K562 (cell line): ENCODE results near the gene GPR3. TPM values are rescaled to one million over a fixed set of nuclear protein-coding genes. Genes with fewer than 3 reads are reported as not detected.

Experiments
- ATF3 ChIP-seq, 2 experiments: fragments of 450-650 bp in 1 of 2; sonication (generic) in 1 of 2; formaldehyde crosslinking in 1 of 2; IDR thresholded peaks in 1 of 2; conservative IDR thresholded peaks in 1 of 2; 2 replicates each; pipeline versions ENCODE4 v1.6.1 to v1.8.1; 2016 to 2023; ENCODE audit warnings: mild to moderate bottlenecking in 2 of 2, moderate library complexity in 2 of 2, inconsistent platforms in 1 of 2, missing genetic modification reagents in 1 of 2
- BCL6 ChIP-seq: fragments of 250-450 bp; sonication (Bioruptor Pico); IDR thresholded peaks from 2 replicates; pipeline ENCODE4 v1.4.0; 2020
- CREM ChIP-seq: IDR thresholded peaks from 2 replicates; pipeline ENCODE4 v1.6.1; 2014; ENCODE audit warnings: antibody characterized with exemption, low read depth
- DEAF1 ChIP-seq: fragments of 450-650 bp; formaldehyde crosslinking; IDR thresholded peaks from 2 replicates; pipeline ENCODE4 v1.4.0; 2020; ENCODE audit warnings: mild to moderate bottlenecking, moderate library complexity
- ILF3 ChIP-seq: fragments of 450-650 bp; IDR thresholded peaks from 2 replicates; pipeline ENCODE4 v1.6.1; 2018; ENCODE audit warnings: antibody characterized with exemption, mild to moderate bottlenecking, moderate library complexity, borderline replicate concordance
- LEF1 ChIP-seq: fragments of 450-650 bp; IDR thresholded peaks from 2 replicates; pipeline ENCODE4 v1.6.1; 2016; ENCODE audit warnings: mild to moderate bottlenecking
- PHB ChIP-seq: fragments of 250-450 bp; sonication (Bioruptor Pico); IDR thresholded peaks from 2 replicates; pipeline ENCODE4 v1.5.0; 2021
- POLR2B ChIP-seq: fragments of 450-650 bp; IDR thresholded peaks from 2 replicates; pipeline ENCODE4 v1.6.1; 2018; ENCODE audit warnings: low read depth; ENCODE audit not compliant: partially characterized antibody
- RBBP5 ChIP-seq: fragments of 200-600 bp; sonication (generic); IDR thresholded peaks from 2 replicates; pipeline ENCODE4 v1.6.1; 2012; ENCODE audit warnings: borderline replicate concordance, mild to moderate bottlenecking, low read length, control low read depth, inconsistent platforms; ENCODE audit not compliant: insufficient read depth, poor library complexity, severe bottlenecking
- RBM25 ChIP-seq: fragments of 200-400 bp; formaldehyde crosslinking; IDR thresholded peaks from 2 replicates; pipeline ENCODE4 v1.6.1; 2018; ENCODE audit warnings: low read length, low read depth, moderate library complexity; ENCODE audit not compliant: severe bottlenecking
- RCOR1 ChIP-seq, 2 experiments: IDR thresholded peaks; 2 replicates each; pipeline ENCODE4 v1.6.1; 2012; ENCODE audit warnings: low read depth in 2 of 2, low read length in 2 of 2, borderline replicate concordance in 1 of 2, improper control_type of control experiment in 1 of 2
- SMAD1 ChIP-seq: fragments of 150-350 bp; IDR thresholded peaks from 2 replicates; pipeline ENCODE4 v1.6.1; 2014; ENCODE audit warnings: low read length, low read depth; ENCODE audit not compliant: partially characterized antibody
- SMAD2 ChIP-seq: fragments of 150-350 bp; IDR thresholded peaks from 2 replicates; pipeline ENCODE4 v1.6.1; 2014; ENCODE audit warnings: low read depth, mild to moderate bottlenecking, low read length
- SMARCE1 ChIP-seq: fragments of 450-650 bp; IDR thresholded peaks from 2 replicates; pipeline ENCODE4 v1.7.1; 2016; ENCODE audit warnings: mild to moderate bottlenecking
- ZBTB33 ChIP-seq: sonication (generic); formaldehyde crosslinking; IDR thresholded peaks from 2 replicates; pipeline ENCODE4 v1.8.1; 2023; ENCODE audit warnings: mild to moderate bottlenecking, missing genetic modification reagents
- ZBTB5 ChIP-seq: fragments of 450-650 bp; IDR thresholded peaks from 2 replicates; pipeline ENCODE4 v1.6.1; 2017; ENCODE audit warnings: antibody characterized with exemption
- ZC3H11A ChIP-seq: IDR thresholded peaks from 2 replicates; pipeline ENCODE4 v1.6.1; 2012; ENCODE audit warnings: low read depth, low read length, improper control_type of control experiment
- ZNF174 ChIP-seq: fragments of 250-450 bp; sonication (Bioruptor Pico); IDR thresholded peaks from 2 replicates; pipeline ENCODE4 v1.4.0; 2020; ENCODE audit warnings: mild to moderate bottlenecking
- ZNF347 ChIP-seq: fragments of 450-650 bp; formaldehyde crosslinking; IDR thresholded peaks from 2 replicates; pipeline ENCODE4 v1.4.0; 2020; ENCODE audit warnings: low read depth, mild to moderate bottlenecking, moderate library complexity
- ZNF511 ChIP-seq: sonication (generic); formaldehyde crosslinking; IDR thresholded peaks from 2 replicates; pipeline ENCODE4 v1.8.0; 2022; ENCODE audit warnings: mild to moderate bottlenecking, missing genetic modification reagents
- ZNF583 ChIP-seq: fragments of 250-450 bp; sonication (Bioruptor Pico); IDR thresholded peaks from 2 replicates; pipeline ENCODE4 v1.4.0; 2020
- polyA plus RNA-seq, 8 experiments: library from polyadenylated mRNA; depleted of rRNA in 4 of 8; stranded (reverse) in 5 of 8; unstranded in 3 of 8; fragments of >200 nt; fragmentation: Nextera tagmentation in 2 of 8; fragmentation: Illumina TruSeq in 1 of 8; extraction: Ambion mirVana in 2 of 8; extraction: Trizol in 1 of 8; gene quantifications; 2 replicates each; pipeline versions ENCODE4 v1.2.1 to v1.2.3, GENCODE V29; 2011 to 2014; ENCODE audit warnings: inconsistent platforms in 1 of 8, missing spikeins in 1 of 8
- total RNA-seq, 7 experiments: library from RNA; depleted of rRNA in 6 of 7; stranded (reverse); fragments of >200 nt in 6 of 7; fragmentation: Illumina TruSeq in 2 of 7; extraction: Trizol in 2 of 7; gene quantifications; 2 replicates each; pipeline versions ENCODE4 v1.2.1 to v1.2.3, GENCODE V29; 2011 to 2021; ENCODE audit warnings: low replicate concordance in 1 of 7

Gene GPR3
- total and polyA plus RNA-seq, 9 of the 15 experiments (the other 6 are each of a cell fraction or from before 2014, with no cell fraction given): 0.24 to 11.5 (median 3.7) TPM

- TF ChIP-seq ZBTB5: no peak
- TF ChIP-seq ZNF174: no peak
- TF ChIP-seq ZBTB33 (CRISPR knock-in tag): no peak
- no peak for TF ChIP-seq ZC3H11A
- peak; percentile 24 for TF ChIP-seq SMAD1
- TF ChIP-seq POLR2B: no peak
- TF ChIP-seq RBM25: no peak
- 0 out of 4 replicates have a peak, but pooled peaks of 1 of the 2 experiments have one; percentile 39 for TF ChIP-seq RCOR1 (IDR thresholded peaks at IDR 0.05; ENCODE audit: borderline replicate concordance in 1 of 2, low read depth in 2 of 2, low read length in 2 of 2)
- no peak for TF ChIP-seq PHB (CRISPR knock-in tag)
- TF ChIP-seq BCL6 (CRISPR knock-in tag): no peak
- no peak for TF ChIP-seq ZNF347
- TF ChIP-seq CREM: no peak
- no peak for TF ChIP-seq SMARCE1
- TF ChIP-seq LEF1: no peak
- TF ChIP-seq ILF3: no peak
- no peak for TF ChIP-seq ZNF511
- TF ChIP-seq RBBP5: no peak
- no peak for TF ChIP-seq ATF3 (IDR thresholded peaks at IDR 0.05)
- TF ChIP-seq ATF3 (CRISPR knock-in tag; conservative IDR thresholded peaks at IDR 0.05): no peak
- no peak for TF ChIP-seq ZNF583 (CRISPR knock-in tag)
- no peak; the same call in 1 of the 2 replicates for TF ChIP-seq DEAF1 (CRISPR knock-in tag)
- no peak for TF ChIP-seq SMAD2
Observed at GRCh38 chr1:27416387-27417111, 24.1 kb downstream of the GPR3 start (continued).
